GM10266 (cell line): ENCODE measurements around the gene SERINC4.
"Not testable (repeated sequence)": the region's sequence is repeated elsewhere in the genome, so short reads cannot be mapped to it uniquely, and the experiment has no call there.

ENCODE experiments used
- DNase-seq: peaks from one replicate; pipeline ENCODE4 v3.0.0; 2012; ENCODE audit errors: extremely low spot score
- CTCF ChIP-seq: IDR thresholded peaks from 2 replicates; pipeline ENCODE4 v1.5.1; 2012; ENCODE audit warnings: mild to moderate bottlenecking, low read depth; ENCODE audit not compliant: control insufficient read depth, insufficient read depth; ENCODE audit errors: missing control alignments

Gene SERINC4

GRCh38 chr15:43799945-43800285 lies at the start of gene SERINC4:
SERINC4 (minus strand) TSS chr15:43800220; CDS start chr15:43799986, 234 bp downstream.
- TF ChIP-seq CTCF, result no peak
- no peak for DNase-seq

GRCh38 chr15:43845421-43845820 lies 45.4 kb upstream of the SERINC4 start:
- no peak for DNase-seq
- no peak for TF ChIP-seq CTCF

GRCh38 chr15:43832485-43832884 lies 32.5 kb upstream of the SERINC4 start:
- not testable (repeated sequence) for DNase-seq

GRCh38 chr15:43831519-43832052 lies 31.6 kb upstream of the SERINC4 start:
- not testable (repeated sequence) for DNase-seq

GRCh38 chr15:43830691-43831275 lies 30.8 kb upstream of the SERINC4 start:
- not testable (repeated sequence) for DNase-seq

GRCh38 chr15:43829951-43830540 lies 30.0 kb upstream of the SERINC4 start:
- DNase-seq, result not testable (repeated sequence)

- peak; percentile 31 for DNase-seq
- TF ChIP-seq CTCF, result no peak
Observed at GRCh38 chr15:43828061-43828657, 28.1 kb upstream of the SERINC4 start.

GRCh38 chr15:43826508-43827341 lies 26.7 kb upstream of the SERINC4 start, which contains the start of gene WDR76:
WDR76 (plus strand) TSS chr15:43827002; CDS start chr15:43827033, 31 bp downstream.
- no peak for TF ChIP-seq CTCF
- peak; percentile 79 for DNase-seq

GRCh38 chr15:43826029-43826507 lies 26.0 kb upstream of the SERINC4 start:
- no peak for DNase-seq
- no peak for TF ChIP-seq CTCF

GRCh38 chr15:43825305-43825704 lies 25.3 kb upstream of the SERINC4 start:
- not testable (repeated sequence) for DNase-seq
